Left forelimb (tissue), 1 donor: ENCODE results near the gene RBMS3.

Source experiments
- DNase-seq: peaks from one replicate; pipeline ENCODE4 v3.0.0-alpha.2; 2018; ENCODE audit warnings: low spot score

The RBMS3 gene

DNA sequence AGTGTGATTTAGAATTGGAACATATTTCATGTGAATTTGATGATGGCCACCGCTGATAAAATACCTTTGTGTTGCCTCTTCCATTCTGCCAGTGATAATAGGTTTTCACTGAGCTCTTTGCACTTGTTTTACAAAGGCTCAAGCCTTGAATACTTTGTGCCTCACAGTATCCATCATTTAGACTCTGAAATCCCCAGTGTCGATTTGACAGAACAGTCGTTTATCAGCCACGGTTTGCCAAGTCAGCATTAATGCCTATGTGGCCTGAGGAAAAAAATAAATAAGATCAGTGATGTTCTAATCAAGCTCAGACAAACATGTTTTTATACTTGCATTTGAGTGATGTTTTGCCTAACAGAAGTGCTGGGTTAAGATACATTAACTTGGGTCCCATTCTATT, 399.1 kb downstream of the RBMS3 start:
- DNase-seq = no peak

DNA sequence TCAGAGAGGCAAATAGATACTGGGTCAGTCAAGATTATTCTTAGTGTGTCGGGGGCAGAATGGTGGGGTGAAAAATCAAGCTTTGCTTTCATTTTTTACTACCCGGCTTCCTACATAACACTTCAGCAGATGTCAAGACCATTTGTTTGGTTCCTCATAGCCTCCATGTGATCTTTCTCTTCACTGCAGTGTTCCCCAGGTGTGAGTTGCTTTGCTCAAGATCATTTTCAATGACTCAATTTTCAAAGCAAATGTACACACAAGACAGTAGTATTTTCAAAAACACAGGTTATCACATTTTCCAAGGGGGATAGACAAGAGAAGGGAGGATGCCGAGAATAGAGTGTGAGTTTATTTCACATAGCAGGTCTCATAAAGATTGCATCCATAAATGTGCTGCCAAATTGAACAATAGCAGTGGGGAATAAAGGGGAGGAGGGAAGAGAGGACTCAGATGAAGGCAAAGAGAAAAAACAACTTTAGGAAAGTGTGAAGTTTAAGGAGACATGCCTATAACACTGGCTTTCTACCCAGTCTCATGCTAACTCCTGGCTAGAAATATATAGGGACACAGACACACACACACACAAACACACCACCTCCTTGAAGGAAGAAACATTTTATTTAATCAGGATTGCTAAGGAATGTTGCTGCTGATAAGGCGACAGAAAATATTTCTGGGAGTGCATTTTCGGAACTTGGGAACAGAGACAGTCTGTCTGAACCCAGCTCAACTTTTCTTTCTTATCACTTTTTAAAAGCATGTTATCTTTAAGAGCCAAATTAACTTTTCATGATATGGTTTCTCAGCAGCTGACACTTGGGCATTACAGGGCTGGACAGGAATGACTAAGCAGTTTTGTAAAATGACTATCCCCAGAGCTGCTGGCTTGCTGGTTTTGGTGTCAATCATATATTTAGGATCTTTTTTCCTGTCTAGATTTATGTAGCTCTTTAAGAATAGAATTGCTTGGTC, 402.4 kb downstream of the RBMS3 start:
- no peak for DNase-seq

DNA sequence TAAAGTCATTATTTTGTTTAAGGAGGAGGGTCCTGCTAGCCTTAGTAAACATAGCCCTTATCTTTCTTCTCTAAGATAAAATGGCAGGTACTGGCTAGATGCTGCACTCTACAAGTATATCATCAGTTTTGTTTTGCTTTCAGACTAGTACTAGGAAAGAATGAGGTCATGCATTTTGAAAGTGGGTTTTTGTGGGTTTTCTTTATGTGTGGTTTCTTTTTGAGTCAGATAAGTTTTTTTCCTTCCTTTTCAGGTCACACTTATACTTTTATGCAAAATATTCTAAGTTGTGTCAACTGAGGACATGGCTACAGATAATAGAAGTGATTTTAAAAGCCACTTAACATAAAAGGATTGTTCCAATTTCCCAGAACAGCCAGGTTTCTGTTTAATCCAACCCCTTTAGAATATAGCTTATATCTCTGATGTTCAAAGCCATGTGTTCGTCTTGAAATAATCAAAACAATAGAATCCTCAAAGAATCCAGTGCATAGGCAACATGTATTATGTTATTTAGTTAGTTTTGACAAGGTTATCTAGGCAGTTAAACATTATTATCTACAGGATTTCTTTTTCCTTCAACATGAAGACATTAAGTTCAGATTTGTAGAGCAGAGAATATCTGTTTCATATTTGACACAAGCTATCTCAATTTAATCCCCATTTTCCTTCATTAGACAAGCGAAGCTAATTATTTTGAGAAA, 406.2 kb downstream of the RBMS3 start:
- DNase-seq = no peak

DNA sequence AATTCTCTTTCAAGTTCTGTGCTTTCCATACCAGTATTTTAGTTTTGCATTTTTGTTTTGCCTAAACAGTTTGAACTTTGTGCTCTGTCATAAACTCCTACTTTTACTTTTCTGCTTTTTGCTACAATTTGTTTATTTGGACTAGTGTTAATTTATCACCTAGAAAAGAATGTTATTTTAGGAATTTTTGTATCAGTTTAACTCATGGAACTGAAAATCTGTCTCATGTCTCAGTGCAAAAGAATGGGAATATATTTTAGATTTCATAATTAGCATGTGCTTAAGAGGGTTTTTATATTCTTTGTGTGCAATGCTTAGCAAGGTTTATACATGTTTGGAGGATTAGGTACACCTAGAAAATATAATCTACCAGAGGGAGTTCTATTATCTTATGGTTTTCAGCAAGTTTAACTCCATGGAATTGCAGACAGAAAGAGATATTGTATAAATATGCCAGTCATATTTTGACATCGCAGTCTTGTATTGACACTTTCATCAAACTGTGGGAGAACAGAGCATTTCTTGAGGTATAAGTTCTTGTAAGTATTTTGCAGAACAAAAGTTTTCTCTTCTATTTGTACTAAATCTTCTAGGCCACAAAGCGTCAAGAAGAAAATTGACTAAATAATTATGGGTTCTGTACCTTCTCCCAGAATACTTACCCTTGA, 409.9 kb downstream of the RBMS3 start:
- no peak for DNase-seq

DNA sequence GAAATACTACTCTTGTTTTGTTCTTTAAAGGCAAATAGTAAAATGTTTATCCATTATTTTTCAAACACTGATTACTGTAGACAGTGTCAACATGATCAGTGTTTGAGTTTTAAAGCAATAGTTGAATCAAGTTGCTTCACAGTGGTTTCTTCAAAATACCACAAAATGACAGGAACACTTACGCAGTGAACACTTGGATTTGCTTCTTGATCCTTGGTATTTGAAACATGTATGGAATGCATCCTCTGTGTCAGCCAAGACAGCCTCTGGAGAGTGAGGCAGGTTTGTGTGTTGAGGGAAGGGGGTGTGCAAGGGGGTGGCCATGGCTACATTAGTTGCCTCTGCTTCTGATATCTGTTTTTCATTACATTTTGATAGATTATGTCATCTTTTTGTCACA, 413.0 kb downstream of the RBMS3 start:
- no peak for DNase-seq

DNA sequence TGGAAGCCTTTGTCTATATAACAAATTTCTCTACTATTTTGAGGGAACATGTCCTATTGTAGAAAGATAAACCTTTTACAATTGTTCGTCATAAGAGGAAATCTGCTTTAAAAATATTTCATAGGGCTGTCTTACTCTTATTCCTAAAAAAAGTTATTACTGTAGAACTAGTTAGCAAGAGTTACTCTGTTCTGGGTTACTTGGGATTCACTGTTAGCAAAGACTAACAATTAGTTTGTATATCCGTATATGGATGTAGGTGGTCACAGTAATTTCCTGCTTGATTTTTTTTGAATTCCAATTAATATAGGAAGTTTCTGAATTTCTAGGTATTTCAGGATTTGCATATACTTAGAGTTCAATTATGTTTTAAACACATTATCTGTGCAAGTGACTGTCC, 413.5 kb downstream of the RBMS3 start:
- no peak for DNase-seq

DNA sequence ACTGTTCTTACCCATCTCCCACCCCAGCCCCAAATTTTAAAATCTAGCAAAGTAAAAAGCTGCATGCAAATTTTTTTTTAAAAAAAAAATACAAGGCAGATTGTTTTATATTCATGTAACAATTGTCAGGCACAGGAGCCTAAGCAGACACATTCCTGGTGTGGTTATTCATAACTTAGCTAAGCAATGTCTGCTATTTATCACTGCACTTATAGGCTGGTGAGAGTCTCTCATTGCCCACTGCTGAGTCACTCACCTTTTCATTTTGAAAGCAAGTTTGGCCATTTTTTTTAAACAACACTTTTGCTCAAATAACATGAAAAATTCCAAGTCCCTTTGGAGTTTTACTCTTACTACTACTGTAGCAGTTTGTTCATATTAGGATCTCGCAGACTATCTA, 413.9 kb downstream of the RBMS3 start:
- no peak for DNase-seq

DNA sequence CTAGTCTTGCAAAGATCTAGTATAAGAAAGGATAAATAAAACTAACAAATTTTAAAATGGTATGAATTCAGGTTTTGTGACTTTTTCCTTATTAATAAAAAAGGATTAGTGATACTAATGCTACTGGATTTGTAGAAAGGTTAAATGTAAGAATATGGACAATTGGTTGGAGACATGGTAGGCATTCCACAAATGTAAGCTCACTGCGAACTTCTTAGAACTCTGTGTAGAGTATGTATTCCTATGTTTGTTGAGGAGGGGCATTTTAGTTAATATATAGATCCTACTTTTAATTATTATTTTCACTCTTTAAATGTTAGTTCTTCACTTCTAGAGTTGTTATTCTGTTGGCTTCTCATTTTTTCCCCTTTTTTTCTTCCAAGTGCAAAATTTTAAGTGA, 414.3 kb downstream of the RBMS3 start:
- DNase-seq = no peak

DNA sequence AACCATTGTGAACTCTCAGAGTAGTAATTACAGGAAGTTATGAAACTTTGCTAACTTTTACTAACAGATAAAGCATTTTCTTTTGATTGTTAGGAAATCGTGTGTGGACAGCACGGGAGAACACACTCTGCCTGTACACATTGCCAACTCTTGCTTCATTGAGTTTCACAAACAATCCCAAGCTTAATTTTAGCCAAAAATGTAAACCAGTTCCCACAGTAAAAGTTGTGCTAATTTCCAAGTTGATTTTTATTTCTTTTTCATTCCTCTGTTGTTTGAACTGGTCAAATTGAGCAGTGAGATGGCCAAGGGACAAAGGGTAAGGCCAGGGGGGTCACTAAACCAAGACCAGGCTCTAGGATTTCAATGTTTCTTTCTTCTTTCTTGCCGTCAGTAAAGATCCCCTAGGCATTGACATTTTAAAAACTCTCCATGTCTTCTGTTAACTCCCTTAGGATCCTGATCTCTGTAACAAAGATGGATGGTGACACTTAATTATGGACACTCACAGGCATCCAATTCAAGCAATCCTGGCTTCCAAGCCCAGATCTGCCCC, 414.9 kb downstream of the RBMS3 start:
- no peak for DNase-seq

DNA sequence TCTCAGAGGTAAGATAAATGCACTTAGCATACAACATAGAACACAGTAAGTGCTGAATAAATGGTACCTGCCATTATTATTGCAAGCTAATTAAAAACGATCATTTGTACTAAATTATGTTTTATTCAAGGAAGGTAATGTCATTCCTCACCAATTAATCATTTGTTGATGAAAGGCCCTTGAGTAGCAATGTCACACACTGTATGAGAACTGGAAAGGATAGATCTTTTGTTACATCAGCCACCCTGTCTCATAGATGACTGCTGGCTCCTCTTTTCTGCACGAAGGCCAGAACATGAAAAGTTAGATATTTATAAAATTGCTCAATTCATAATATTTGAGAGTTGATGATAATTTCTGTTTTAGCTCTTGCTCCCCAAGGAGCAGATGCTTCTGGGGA, 415.4 kb downstream of the RBMS3 start:
- DNase-seq = no peak

DNA sequence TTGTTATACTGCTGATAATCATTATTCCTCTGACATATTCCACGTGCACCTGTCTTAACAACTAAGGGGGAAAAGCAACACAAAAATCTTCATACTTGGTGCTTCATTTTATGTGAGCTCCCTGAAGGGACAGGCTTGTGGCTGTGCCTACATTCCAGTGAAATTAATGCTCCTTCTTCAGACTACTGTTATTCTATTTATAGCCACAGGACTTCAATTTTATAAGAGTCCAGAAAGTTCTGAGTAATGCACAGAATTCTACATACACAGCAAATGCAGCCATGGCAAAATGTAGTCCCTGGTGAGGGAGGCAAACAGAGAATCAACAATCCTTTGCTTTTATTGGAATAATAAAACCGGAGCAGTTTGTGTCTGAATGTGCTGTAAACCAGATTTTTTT, 417.1 kb downstream of the RBMS3 start:
- DNase-seq = no peak

DNA sequence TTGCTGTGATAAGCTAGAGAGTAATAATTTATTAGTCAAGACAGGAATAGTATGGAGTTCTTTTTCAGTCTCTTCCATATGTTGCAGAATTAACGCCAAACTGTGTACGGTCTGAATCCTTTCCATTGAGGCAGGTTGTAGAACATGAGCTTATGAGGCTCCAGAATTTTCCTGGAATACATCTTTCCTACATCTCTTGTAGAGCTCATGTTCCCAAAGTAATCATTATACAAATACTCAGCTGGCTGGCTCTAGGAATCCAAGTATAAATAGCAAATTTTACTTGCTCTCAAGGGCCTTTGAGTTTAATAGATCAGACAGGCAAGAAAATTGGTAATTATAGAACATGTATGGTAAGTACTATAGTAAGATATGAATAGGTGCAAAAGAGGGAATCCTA, 419.4 kb downstream of the RBMS3 start:
- DNase-seq = no peak

DNA sequence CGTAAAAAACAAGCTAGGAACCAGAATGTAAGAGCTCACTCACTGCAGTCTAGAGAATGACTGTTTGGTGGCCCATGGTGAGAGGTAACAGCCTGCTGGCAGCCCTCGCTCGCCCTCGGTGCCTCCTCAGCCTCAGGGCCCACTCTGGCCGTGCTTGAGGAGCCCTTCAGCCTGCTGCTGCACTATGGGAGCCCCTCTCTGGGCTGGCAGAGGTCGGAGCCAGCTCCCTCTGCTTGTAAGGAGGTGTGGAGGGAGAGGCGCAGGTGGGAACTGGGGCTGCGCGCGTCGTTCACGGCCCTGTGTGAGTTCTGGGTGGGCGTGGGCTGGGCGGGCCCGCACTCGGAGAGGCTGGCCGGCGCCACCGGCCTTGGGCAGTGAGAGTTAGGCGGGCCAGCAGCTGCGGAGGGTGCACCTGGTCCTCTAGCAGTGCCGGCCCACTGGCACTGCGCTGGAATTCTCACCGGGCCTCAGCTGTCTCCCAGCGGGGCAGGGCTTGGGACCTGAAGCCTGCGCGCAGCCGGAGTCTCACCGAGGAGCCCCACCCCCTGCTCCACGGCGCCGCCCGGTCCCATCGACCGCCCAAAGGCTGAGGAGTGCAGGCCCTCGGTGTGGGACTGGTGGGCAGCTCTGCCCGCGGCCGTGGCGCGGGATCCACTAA, 420.6 kb downstream of the RBMS3 start:
- no peak for DNase-seq

DNA sequence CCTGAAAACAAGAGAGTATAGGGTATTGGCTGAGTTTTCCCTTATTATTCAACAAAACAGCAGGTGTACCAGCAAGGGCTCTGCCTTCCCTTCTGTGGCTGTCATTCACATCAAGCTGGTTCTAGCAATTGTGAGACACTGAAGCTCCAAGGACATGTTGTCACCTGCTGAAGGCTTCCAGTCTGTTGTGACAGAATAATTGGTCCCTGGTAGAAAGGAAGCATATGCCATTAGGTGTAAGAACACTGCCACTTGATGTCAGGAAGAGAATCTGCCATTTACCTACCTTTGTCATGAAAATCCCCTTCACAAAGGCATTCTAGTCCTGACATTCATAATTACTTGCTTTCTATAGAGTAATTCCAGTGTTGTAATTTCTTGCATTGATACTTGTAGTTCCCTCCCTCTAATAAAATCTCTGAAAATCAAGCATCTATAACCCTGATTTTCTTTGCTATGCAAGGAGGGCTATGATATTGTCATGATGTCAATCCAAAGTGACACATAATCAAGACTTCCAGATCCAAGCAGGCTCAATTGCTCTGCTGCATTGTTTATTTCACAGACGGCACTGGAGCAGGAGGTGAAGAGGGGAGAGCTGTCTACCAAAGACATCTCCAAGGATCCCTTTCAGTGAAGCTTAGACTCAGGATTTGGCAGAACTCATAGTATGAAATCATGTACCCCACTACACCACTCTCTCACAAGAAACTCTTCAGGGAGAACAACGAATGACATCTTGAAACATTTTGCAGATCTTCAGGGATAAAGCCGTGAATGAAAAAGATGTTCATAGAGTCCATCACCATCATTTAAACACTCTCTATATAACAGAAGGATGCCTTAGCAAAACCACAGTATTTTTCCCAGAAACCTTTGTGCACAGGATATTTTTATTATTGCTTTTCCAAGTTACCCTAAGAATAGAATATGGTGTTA, 425.3 kb downstream of the RBMS3 start:
- no peak for DNase-seq

DNA sequence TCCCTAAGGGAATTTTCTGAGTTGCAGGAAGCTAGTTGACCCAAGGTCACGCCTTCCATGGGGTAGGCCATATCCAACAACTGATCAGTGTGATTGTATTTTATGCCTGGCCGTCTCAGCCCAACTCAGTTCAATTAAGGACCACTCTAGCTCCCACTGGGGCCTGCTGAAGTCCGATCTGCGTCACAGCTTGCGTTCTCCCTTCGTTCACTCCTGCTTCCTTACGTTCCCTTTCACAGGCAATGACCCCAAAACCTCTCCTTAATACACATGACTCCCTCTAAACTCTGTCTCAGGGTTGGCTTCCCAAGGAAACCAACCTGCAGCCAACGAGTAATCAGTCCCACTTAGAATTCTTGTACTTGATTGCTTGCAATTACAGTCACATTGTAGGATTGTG, 428.0 kb downstream of the RBMS3 start:
- no peak for DNase-seq

DNA sequence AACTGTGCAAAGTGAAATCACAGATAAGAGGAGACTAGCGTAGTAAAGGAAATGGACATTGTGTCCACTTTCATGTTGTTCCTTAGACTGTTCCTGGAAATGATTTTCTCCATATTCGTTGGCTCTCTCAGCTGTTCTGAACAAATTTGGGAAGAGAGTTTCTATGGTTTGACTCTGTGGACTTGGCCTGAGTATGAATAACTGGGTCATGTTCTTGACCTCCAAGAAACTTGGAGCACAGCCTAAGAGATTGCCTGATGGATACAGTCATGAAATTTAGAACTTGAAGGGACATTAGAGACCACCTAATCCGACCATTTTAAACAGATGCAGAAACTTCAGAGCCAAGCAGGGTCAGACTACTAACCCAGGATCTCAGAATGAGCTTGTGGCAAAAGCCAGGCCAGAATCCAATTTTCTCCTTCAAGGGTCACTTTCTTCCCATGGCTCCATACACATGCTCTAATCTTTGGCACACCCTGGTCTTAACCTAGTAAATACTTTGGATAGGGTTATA, 430.4 kb downstream of the RBMS3 start:
- no peak for DNase-seq

DNA sequence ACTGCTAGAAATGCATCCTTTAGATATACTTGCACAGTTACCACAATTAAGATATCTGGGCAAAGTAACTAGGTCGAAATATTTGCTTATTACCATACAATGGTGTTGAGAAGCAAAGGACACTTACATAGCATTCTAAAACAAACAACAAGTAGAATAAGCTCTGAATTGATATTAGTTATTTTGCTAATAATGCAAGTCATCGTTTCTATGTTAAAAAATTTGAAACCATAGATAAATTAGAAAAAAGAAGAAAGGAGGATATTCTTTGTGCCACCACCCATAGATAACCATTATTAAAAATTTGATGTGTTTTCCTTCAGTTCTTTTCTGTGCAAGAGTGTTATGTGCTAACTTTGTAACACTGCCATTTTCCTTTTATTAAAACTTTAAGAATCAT, 435.3 kb downstream of the RBMS3 start:
- no peak for DNase-seq

DNA sequence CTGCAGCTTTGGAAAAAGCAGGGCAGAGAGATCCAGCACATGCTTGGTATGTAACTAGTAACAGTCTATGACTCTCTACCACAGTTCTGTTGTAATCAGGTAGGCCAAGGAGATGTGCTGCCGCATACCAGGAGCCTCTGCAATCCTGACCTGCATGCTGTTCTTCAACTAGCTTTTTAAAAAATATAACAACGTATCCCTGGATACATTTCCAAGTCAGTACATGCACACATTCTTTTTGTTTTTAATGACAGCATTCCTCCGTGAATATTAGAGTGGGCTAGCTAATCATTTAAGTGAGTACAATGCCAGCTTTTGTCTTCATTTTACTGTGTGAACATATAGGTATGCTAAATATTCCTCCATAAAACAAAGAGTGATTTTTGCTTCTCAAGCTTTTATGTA, 437.8 kb downstream of the RBMS3 start:
- DNase-seq = no peak

DNA sequence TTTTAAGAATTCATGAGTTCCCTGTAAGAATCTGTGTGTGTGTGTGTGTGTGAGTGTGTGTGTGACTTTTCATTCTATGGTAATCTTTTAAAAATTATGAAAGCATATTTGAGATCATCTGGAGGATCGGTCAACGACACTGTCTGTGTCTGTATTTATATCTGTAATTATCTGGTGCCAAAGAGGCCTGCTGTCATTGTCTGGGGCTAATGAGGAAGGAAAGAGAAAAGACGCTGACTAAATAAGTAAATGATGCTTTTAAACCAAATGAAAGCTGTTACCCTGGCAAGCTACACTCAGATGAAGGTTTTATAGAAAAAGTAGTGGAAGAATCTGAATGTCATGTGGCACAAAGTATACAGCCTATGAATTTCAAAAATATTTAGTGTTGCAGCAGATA, 439.8 kb downstream of the RBMS3 start:
- DNase-seq = no peak

DNA sequence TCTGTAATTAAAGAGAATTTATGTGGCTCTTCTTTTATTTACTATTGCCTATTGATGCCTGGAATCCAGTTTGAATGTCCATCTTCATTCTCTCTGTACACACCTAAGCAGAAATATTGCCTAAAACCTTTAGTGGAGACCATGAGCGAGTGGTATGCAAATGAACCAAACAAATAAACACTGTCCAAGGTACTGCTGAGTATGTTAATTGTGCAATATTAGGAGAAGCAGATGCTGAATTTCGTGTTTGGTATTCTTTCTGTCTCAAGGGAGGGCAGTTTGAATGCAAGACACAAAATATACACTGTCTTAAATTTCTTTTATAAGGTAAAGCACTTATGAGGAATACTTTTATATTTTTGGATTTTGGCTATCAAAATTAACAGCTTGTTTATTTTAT, 440.9 kb downstream of the RBMS3 start:
- no peak for DNase-seq

DNA sequence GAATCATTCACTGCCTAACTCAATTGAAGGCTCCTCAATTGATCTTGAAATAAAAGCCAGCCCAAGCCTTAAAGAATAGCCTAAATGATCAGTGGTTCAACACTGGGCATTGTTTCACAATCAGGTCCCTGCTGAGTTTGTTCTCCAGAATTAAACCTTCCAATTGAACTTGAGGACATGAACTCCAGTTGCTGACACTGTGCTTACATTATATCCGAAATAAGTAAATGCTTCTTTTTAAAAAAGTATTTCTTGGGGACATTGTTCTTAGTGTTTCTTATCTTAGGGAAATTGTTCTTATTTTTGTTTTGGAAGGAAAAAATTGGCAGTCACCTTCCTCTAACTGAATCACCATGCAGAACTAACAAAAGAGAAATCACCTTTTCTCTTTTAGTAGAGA, 450.2 kb downstream of the RBMS3 start:
- no peak for DNase-seq
